Germinal center (tissue), 1 donor: ENCODE measurements around the gene SMAD9.

Experiments
- DNase-seq: peaks from one replicate; pipeline ENCODE4 v3.0.0; 2012; ENCODE audit warnings: mixed read lengths, low spot score

The SMAD9 gene

DNA sequence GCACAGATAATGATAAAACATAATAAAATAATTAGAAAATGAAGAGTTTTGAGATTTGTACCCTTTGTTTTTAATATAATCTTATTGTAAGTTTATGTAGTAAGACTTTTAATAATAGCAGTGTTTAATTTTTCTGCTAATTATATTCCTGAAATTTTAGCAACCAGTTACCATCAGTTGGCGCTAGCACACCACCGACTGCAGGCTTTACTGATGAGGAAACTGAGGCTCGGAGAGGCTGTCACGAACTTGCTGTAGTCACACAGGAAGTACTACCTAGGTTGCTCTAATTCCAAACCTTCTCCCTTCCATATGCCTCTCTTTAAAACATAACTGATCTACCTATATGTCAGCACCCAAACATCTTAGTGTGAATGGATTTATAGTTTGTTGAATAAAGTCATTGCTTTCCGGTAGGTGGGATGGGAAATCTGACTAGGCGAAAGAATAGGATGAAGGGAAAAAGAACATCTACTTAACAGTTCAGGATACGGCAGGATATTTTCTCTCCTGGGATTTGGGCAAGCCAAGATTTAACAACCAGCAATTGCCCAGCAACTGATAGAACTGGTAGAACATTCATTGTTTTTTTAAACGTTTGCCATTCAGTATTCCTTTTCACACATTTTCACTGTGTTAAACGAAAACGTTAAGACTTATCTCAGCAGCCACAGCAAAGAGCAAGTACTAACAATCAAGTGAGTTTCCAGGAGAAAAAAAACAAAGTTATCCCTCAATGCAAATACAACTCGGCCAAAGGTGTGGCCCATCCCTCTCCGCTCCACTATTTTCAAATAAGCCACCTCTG, 101.8 kb downstream of the SMAD9 start:
- peak; percentile 8 for DNase-seq

- peak; percentile 12 for DNase-seq
Measured at GRCh38 chr13:36815062-36815461, 105.0 kb downstream of the SMAD9 start.

- DNase-seq, result no peak
Measured at GRCh38 chr13:36814465-36814864, 105.6 kb downstream of the SMAD9 start.

- DNase-seq, result no peak
Measured at GRCh38 chr13:36813225-36813624, 106.8 kb downstream of the SMAD9 start.

DNA sequence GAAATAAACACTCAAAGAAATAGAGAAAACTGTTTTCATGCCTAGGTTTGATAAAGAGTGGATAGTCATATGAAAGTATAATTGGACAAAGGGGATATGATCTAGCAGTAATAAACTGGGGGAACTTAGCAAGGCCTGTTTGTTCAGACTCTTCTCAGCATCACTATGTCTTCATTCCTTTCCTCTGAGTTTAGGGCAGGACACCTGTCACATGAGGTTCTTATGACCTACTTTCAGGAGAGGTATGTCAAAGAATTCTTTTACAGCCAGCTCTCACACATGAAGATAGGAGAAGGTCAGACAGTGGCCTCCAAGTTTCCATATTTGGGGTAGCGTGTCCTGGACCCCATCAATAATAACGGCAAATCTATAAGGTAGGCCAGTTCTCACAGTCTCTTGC, 112.4 kb downstream of the SMAD9 start:
- DNase-seq, result no peak

DNA sequence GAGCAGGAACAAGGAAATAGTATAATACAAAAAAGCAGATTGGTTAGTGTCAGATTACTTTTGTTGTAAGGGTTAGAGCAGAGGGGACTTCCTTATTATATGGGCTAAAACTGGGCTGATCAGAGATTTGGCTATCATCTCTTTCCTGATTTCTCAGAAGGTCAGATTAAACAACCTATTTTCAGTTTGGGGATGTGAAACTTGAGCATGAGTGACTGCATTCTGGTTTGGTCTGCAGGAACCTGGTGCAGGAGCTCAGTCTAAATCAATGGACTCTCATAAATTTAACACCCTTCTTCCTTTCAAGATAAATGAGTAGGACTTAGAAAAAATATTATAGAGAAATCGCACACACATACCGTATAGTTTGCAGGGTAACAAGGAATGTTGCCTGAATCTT, 113.9 kb downstream of the SMAD9 start:
- DNase-seq, result peak; percentile 13

- no peak for DNase-seq
Measured at GRCh38 chr13:36804588-36804987, 115.5 kb downstream of the SMAD9 start.

DNA sequence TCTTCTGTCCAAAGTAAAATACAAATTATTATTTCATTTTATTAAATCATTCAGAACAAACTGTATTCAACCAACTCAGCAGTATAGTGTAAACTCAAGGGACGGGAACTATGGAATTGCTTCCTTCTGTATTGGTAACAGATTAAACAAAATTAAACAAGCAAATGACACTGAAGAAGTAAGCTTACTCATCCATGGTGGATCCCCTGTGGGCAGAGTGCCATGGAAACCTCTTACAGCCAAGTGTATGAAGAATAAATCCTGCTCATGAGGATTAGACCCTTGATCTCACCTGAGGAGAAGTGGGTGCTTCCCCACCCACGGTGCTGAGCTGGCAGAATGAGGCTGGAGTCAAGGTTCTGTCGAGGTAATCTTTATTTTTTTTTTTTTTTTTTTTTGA, 119.0 kb downstream of the SMAD9 start:
- DNase-seq, result no peak

DNA sequence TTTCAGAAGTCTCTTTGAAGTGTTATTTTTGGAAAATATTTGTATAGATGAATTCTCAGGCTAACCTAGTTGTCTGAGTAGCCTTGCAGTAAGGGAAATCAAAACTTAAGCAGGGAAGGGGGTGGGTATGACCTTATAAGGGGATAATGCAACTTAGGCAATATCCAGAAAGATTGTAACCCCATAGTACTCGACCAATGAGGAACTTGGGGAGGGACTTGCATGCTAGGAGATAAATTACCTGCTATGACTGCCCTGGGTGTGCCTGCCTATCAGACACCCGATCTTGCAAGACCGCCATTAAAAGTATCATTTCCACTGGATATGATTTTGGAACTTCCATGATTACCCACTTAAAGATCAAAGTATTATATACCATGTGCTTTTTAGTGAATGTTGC, 124.0 kb downstream of the SMAD9 start:
- no peak for DNase-seq

- no peak for DNase-seq
Measured at GRCh38 chr13:36795463-36795862, 124.6 kb downstream of the SMAD9 start.
